Measurements from ENCODE around the gene RNF133. TPM values are rescaled to one million over a fixed set of nuclear protein-coding genes. Genes with fewer than 3 reads are reported as not detected.

The RNF133 gene
- total RNA-seq, 1 donor from 2014 or later = not detected

- no peak overlapping the region for H3K4me3 ChIP-seq (ENCODE audit: low read depth, low read length)
- TF ChIP-seq CTCF (conservative IDR thresholded peaks at IDR 0.05; ENCODE audit: low read depth, low read length) = no peak
- DNase-seq (ENCODE audit: low read depth) = no peak
Measured at GRCh38 chr7:122709930-122710646, 11.2 kb upstream of the RNF133 start.

- H3K4me3 ChIP-seq (ENCODE audit: low read depth, low read length) = no peak overlapping the region
- no peak for DNase-seq (ENCODE audit: low read depth)
- no peak for TF ChIP-seq CTCF (conservative IDR thresholded peaks at IDR 0.05; ENCODE audit: low read depth, low read length)
Measured at GRCh38 chr7:122706836-122707235, 7.9 kb upstream of the RNF133 start.

GRCh38 chr7:122702872-122703510, 4.1 kb upstream of the RNF133 start, which contains the start of gene RNF148:
Gene RNF148, minus strand, starts transcription at chr7:122702922. Its CDS starts 172 bp downstream, at chr7:122702750.
- H3K4me3 ChIP-seq (ENCODE audit: low read depth, low read length) = no peak within 1 kb of the TSS
- TF ChIP-seq CTCF (conservative IDR thresholded peaks at IDR 0.05; ENCODE audit: low read depth, low read length) = no peak
- peak; percentile 35 for DNase-seq (ENCODE audit: low read depth)

- no peak for DNase-seq (ENCODE audit: low read depth)
Measured at GRCh38 chr7:122695816-122696215, 3.1 kb downstream of the RNF133 start.

GRCh38 chr7:122694697-122695096, 4.2 kb downstream of the RNF133 start:
- DNase-seq (ENCODE audit: low read depth) = no peak
- TF ChIP-seq CTCF (conservative IDR thresholded peaks at IDR 0.05; ENCODE audit: low read depth, low read length) = no peak
- H3K4me3 ChIP-seq (ENCODE audit: low read depth, low read length) = no peak overlapping the region

More at GRCh38 chr7:122695816-122696215, 3.1 kb downstream of the RNF133 start:
- TF ChIP-seq CTCF (conservative IDR thresholded peaks at IDR 0.05; ENCODE audit: low read depth, low read length) = no peak
- H3K4me3 ChIP-seq (ENCODE audit: low read depth, low read length) = no peak overlapping the region

GRCh38 chr7:122692769-122693309, 6.1 kb downstream of the RNF133 start:
- H3K4me3 ChIP-seq (ENCODE audit: low read depth, low read length) = no peak overlapping the region
- no peak for DNase-seq (ENCODE audit: low read depth)
- TF ChIP-seq CTCF (conservative IDR thresholded peaks at IDR 0.05; ENCODE audit: low read depth, low read length) = no peak

Measured in epithelial cell of proximal tubule (primary cell).